GM19328 (cell line): Measurements from ENCODE around the gene BTG4.

Source experiments
- ATAC-seq: cut with Tn5 transposase; IDR thresholded peaks from one replicate; pipeline ENCODE4 v1.9.1; 2021; ENCODE audit warnings: mild to moderate bottlenecking, moderate library complexity; ENCODE audit not compliant: unreplicated experiment

BTG4 gene

DNA sequence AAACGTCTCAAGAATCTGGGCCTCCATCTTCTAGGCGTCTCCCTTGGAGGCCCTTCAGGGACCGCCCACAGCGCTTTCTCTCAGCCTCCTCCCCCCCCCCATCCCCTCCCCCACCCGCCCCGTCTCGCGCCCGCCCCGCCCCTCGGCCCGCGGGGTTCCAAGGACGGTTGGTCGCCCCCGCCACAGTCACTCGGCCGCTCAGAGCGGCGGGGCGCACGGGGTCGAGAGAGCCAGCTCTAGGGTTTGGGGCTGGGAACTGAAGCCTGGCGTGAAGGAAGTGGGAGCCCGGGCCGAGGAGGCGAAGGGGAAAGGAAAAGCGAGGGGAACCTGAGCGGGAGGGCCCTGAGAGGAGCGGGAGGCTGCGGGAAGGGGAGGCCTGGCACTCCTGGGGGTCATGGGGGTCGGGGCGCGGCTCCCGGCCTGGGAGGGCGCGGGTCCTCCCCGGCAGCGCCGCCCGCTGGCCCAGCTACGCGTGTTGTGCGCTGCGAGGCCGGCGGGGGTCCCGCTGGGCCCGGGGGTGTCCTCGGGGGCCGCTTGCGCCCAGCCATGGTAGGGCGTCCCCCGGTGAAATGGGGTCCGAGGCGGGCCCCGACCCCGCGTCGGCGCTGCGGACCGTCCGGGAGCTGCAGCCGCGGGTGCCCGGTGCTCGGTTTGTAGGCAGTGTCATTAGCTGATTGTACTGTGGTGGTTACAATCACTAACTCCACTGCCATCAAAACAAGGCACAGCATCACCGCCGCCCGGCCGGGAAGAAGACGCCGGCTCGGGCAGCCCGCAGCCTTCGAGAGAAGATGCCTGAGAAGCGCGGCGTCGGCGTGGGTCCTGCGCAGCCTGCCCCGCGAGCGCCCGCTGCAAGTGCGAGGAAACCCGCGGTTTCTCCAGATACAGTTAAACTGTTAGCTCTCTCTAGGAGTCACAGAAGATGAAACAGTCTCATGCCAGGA is at the start of gene BTG4:
Gene BTG4 (minus strand): TSS at position 91 of the 944 bp plus-strand sequence. CDS start 13,610 bp downstream, outside the sequence.
- no peak for ATAC-seq

DNA sequence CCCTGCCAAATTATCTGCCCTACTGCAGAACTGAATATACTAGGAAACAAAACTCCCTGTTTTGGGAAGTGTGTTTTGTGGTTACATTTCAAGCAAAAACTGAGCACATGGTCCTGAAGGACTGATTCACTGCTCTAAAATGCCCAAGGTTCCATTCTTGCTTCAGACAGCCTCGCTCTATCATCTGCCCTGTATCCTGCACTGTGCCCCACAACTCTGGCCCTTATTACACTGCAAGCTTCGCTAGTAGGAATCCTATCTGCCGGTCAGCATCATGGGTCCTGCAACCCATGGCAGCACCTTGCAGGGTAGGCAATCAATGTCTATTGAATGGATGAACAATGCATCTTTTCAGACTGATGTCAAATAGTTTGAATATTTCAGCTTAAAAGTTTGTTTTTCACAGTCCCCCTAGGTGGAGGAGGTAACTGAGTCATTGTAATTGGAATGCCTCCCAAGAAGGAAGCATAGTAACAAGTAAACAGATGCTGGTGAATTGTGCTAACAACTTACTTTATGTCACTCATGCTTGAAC is 49.7 kb upstream of the BTG4 start:
- ATAC-seq = no peak

DNA sequence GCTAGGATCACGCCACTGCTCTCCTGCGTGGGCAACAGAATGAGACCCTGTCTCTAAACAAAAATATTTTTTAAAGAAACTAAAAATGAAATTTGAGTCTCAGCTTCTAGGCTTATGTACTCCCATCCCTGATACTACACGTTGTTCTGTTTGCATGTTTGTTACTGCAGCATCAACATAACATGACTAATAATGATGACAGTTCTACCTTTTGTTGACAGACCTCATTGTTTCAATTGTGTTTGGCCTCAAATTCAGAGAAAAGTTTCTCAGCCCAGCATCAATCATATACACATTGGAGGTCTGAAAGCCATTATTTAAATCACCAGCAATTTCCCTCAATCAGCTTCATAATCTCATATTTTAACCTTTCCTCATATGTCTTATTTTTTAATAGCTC is 49.1 kb upstream of the BTG4 start:
- ATAC-seq = no peak

DNA sequence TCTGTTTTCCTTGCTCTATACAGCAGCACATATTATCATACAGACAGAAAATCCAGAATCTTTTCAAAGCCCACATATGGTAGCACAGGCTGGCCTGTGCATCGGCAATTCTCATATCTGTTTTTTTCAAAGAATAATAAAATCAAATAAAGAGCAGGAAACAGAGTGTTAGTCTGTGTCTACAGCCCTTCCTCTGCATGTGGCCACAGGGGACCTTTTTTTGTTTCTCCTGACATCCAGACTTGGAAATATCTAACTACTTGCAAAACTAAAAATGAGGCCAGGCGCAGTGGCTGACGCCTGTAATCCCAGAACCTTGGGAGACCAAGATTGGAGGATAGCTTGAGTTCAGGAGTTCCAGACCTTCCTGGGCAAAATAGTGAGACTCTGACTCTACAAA is 48.6 kb upstream of the BTG4 start:
- no peak for ATAC-seq

DNA sequence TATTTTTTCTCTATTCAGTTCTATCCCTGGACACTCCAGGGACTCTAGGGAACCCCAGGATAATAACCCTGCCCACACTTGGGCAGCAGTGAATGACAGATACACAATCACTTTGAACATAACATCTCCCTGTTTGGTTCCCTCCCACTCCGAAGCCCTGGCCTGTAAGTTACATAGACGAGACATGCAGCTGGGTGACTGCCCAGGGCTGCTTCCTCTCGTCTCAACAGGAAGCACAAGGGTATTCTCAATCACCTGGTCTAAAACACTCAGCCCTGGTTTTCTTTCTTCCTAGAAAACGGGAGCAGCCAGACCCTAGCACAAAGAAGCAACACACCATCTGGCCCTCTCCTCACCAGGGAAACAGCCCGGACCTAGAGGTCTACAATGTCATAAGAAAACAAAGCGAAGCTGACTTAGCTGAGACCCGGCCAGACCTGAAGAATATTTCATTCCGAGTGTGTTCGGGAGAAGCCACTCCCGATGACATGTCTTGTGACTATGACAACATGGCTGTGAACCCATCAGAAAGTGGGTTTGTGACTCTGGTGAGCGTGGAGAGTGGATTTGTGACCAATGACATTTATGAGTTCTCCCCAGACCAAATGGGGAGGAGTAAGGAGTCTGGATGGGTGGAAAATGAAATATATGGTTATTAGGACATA is 47.7 kb upstream of the BTG4 start:
- no peak for ATAC-seq

DNA sequence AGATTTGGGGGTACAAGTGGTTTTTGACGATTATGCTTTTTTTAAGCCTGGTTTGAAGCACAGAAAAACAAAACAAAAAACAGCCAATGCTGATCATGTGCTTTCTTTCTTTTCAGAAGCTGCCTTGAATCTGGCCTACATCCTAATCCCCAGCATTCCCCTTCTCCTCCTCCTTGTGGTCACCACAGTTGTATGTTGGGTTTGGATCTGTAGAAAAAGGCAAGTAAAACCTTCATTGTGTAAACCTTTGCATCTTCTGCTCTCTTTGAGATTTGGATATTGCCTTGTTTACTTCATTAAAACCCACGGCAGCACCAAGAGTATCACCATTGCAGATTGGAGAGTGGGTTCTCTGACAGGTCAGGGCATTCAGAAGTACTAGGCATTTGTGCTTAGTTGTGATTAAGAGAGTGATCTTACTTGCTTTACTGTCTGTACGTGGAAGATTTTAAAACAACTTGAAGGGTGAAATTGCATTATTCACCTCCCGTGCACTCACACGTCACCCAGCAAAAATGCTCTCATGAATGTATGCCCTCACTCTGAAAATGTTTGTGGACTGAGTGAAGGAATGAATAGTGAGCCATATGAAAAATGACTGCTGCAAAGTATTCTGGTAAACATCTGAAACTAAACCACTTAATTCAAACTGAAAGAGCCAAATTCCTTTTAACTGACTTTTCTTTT is 45.4 kb upstream of the BTG4 start:
- ATAC-seq = no peak

DNA sequence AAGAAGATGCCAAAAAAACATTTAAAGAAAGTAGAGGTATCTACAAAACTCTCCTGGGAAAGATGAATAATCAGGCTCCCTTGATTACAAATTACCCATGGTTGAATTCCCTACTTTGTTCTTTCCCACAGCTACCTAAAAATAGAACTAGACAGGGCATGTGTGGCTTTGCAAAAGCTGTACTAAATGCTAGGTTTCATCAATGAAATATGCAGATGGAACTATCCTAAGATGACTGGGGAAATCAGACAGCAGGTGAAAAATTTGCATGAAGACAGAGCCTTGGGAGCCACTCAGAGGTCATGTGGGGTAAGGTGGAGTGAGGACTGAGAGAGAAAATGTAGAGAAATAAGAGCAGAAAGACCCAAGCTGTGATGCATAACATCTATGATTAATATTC is 43.1 kb upstream of the BTG4 start:
- ATAC-seq = no peak

DNA sequence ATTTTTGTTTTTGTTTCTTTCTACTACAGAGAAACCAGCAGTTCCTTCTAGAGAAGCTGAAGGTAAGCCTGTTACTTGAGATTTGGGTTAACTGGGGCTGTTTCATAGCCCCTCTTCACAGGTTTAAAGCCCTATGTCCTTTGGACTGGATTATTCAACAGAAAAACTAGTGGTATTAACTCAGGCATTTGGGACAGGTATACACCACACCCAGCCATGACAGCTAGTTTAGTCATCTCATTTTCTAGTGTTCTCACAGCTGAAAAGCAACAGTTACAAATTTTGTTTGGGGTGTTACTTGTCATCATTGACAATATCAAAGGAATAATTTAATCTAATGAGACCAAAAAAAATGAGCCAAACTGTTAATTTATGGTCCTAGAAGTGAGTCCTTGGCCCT is 42.3 kb upstream of the BTG4 start:
- ATAC-seq = no peak

DNA sequence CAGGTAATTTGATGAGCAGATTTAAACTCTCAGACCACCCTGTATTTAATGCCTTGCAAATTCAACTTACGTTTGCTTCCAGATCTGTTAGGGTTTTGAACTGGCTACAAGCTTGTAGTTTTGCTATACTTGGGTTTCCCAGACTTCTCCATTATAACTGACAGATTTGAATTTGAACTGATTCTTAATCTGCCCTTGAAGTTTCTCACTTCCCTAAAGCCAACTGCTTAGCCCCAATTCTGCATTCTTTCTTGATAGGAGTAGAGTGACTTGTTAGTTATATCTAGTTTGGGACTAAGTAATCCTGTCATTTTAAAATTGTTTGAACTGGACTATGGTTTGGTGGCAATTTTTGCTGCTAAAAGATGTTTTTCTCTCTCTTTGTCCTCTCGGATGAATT is 38.1 kb upstream of the BTG4 start:
- ATAC-seq = no peak

DNA sequence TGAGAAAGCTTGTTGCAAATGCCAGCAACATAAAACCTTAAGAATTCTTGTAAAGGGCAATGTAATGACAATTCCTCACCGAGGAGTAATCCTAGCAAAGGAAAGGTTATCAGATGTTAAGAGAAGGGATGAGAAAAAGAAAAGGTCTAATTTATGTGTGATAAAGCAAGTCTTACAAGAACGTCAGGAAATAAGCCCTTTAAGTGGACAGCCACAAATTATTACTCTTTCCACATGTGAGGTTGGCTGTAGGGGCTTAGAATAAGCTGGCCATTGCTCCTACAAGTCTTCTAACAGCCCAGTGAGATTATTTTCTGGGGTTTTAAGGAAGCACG is 37.6 kb upstream of the BTG4 start:
- ATAC-seq = no peak

DNA sequence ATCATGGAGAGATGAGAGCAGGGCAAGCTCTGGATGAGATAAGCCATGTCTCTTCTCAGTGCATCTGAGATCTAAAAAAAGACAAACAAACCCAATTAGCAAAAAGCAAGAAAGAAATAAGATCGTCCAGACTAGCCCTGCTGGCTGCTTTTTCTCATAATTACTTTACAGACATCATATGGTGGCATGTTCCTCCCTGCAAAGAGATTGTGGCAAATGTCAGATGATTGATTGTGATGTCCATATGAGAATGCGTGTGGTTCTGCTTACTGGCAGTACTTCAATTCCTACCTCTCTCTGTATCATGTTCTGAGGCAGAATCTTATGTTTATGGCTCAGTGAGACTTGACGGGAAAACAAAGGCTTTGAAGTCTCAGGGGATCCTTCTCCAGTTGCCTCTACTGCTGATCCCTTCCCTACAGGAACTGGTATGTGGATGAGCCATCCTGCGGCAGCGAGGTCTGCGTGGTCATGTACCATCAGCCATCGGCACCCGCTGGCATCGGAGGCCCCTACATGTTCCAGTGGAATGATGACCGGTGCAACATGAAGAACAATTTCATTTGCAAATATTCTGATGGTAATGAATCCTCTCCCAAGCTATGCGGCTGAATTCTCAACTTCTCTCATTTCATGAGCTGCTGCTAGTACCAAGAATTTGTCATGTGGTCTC is 37.1 kb upstream of the BTG4 start:
- ATAC-seq = no peak

DNA sequence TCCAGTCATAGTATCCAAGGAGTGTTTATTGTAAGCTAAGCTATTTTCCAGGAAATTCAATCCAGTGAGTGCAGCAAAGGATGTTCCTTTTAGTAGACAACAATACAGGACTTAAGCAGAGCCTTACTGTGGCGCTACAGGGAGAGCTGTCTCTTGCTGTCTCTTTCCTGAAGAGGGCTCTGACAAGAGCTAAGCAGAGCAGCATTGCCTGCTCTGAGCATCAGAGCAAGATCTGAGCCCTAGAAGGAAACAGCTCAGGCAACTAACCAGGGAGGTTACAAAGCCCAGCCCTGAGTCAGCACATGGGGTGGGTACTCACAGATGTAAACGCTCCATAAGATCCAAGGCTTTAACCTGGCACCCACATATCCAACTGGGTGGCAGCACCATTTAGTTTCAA is 36.3 kb upstream of the BTG4 start:
- no peak for ATAC-seq

DNA sequence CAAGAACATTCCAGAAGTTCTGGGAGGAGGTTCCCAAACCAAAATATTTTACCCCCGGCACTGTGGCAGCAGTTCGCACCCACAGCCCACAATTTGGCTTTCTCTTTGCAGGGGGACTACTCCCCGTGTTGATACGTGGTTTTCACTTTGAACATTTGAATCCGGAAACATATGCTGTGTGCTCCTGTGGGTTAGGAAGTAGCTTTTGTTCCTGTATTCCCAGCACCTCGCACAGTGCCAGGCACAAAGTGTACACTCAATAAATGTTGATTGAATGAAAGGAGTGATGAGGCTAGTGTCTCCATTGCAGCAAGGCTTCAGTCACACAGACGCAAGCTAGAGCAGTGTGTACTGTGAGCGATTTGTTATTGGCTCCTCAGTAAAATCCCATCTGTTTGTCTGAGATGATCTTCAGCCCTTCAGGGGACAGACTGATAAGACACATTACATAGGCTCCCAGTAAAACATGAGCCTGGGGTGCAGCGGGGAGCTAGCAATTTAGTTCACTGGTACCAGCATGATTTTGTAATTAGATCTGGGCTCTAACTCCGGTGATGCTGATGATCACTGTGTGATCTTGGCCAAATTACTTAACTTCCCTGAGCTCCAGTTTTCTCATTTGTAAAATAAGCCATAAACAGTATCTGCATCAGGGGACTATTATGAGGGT is 30.6 kb upstream of the BTG4 start:
- no peak for ATAC-seq

DNA sequence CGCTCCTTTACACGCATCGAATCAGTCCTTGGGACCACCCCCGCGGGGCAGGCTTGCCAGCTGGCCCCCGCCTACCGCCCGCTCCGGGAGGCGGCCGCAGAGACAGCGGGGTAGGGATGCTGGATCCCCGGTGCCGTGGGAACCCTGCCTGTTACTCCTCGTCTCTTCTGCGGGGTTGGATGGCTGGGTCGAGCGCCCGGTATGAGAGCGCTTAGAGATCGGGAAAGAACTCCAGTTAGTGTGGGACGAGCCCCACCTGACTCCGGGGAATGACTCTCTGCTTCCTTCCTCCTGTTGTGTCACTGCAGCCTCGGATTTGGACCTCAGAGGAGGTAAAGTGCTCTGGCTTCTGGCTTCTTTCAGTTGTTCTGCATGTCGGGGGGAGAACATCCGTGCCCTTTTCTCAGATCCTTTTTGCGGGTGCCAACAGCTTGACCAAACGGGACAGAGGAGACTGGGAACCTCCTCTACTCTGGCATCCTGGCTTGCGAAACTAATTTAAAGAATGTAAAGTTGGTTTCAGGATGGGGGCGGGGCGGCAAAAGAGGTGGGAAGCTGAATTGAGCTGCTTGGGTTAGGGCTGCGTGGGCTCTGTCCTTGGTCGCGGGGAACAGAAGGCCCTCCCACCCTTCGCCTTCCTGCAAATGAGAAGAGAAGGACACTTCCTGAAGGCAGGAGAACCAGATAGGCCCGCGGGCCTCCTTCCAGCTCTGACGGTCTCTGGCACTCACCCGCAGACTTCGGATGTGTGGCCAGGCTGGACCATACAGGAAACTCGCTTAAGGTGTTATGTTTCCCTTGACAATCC is 29.3 kb upstream of the BTG4 start:
- no peak for ATAC-seq

DNA sequence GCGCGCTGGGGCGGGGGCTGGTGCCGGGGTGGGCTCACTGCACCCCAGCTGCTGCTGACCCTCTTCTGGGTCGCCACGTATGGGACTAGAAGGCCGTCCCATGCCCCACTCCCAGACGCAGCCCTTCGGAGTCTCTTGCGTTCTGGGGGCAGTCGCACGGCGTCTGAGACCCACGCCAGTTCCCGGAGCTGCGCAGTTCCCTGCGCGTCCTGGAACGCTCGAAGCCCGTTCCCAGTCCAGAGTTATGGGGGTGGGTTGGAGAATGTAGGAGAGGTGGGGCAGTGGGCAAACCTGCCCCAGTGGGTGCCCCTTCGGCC is 28.7 kb upstream of the BTG4 start:
- no peak for ATAC-seq

DNA sequence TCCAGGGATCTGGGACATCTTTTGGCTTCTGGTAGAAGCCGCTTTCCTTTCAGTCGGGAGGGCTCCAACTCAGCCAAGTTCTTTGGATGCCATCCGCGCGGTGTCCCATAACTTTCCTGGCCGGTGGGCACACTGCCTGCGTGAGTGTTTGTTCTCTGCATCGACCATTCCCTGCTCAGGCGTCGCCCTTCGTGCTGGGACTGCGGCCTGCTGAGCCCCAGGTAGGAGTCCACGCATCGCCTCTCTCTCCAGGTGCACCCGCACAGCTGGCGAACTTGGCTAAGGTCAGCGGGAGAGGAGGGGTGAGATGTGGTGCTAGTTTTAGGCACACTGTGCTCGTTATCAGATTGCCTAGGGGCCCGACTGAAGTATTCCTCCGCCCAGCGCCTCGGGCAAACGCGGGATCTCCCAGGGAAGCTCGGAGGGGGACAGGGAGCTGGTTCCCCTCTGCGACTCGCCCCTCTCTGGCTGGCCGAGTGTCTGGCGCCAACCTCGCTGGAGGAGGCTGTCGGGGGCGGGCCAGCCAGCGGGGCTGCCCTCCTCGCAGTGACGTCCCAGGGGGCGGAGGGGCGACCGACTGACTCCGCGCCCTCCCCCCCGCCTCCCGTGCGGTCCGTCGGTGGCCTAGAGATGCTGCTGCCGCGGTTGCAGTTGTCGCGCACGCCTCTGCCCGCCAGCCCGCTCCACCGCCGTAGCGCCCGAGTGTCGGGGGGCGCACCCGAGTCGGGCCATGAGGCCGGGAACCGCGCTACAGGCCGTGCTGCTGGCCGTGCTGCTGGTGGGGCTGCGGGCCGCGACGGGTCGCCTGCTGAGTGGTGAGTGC is 28.1 kb upstream of the BTG4 start, which contains the start of gene LAYN:
Gene LAYN (plus strand): TSS at position 607 of the 823 bp plus-strand sequence. CDS start 124 bp downstream, at position 731.
- no peak for ATAC-seq

DNA sequence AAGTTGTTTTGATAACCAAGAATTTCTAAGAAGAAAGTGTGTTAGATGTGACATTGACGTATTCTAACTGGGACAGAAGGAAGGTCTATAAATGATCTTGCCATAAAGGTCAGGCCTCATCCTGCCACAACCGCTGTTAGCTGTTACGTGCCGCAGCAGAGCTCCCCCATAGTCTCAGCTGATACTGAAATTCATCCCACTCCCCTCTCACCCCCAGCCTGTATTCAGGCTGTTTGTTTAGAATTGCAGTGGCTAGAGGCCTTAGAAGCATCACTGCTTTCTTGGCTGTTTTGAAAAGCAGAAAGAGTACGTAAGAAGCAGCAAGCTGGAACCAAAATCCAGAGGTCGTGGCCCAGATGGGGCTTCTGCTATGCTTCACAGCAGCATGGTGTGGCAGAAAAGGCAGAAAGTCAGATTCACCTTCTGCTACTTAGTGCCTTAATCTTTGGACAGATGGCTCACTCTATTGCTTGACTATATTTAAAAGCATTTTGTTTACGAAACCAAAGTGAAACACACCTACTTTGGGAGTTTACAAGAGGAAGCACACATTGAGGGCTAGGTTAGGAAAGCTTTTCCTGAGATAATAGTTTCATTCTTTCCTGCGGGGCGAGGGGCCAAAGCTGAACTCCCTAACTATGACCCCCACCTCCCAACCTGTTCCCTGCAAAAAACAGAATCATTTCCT is 27.4 kb upstream of the BTG4 start:
- no peak for ATAC-seq

DNA sequence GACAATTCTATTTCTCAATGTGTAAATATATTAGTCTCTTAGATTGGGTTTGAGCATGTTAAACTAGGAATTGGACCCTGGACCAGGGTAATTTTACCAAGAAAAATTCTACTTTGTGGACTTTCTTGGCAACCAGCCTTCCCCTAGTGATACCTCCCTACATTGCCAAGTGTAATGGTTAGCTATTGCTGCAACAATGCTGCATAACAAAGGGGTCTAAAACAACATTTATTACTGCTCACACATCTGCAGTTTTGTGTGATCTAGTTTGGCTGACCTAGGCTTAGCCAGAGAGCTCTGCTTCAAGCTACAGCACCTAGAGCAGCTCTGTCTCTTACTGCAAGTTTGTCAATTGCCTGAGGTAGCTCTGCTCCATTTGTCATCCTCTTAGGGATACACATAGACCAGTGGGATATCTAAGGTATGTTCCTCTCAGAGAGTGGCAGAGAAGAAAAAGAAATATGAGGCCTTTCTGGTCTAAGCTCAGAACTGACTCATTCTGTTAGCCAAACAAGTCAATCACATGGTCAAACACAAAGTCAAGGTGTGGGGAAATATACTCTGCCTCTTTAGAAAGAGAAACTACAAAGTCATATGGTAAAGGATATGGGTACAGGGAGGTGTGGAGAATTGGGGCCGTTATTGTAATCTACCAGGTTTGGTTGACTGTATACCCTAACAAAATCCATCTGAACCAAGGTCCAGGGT is 26.4 kb upstream of the BTG4 start:
- no peak for ATAC-seq
